Activated T-cell treated with anti-CD3 and anti-CD28 coated beads, Interleukin-2, amount 50 U/mL, for 72 hours (primary cell): ENCODE measurements around the gene THUMPD1. TPM values are rescaled to one million over a fixed set of nuclear protein-coding genes. Genes with fewer than 3 reads are reported as not detected.
"Not testable (repeated sequence)": the region's sequence is repeated elsewhere in the genome, so short reads cannot be mapped to it uniquely, and the experiment has no call there.

ENCODE experiments used
- ATAC-seq, 2 donors: fragments of 150-1000 bp; cut with Tn5 transposase; replicated peaks in 1 of 2; 2 replicates each; pipeline ENCODE4 v1.10.0; 2021; ENCODE audit warnings: moderate library complexity in 2 of 2, mild to moderate bottlenecking in 1 of 2
- DNase-seq, 2 donors: peaks; one replicate each; pipeline ENCODE4 v3.0.0; 2021 to 2022; ENCODE audit warnings: mixed read lengths in 1 of 2
- H3K27ac Mint-ChIP-seq: one replicate; pipeline ENCODE4 v1.8.0; 2022; ENCODE audit warnings: mild to moderate bottlenecking, moderate library complexity, mixed read lengths
- H3K27me3 Mint-ChIP-seq: one replicate; pipeline ENCODE4 v1.8.0; 2022; ENCODE audit warnings: low read depth, mixed read lengths
- H3K36me3 Mint-ChIP-seq, 2 donors: one replicate each; pipeline ENCODE4 v1.8.0; 2022; ENCODE audit warnings: mixed read lengths in 2 of 2, mild to moderate bottlenecking in 1 of 2; ENCODE audit not compliant: insufficient read depth in 2 of 2
- H3K4me1 Mint-ChIP-seq: one replicate; pipeline ENCODE4 v1.8.0; 2022; ENCODE audit warnings: low read depth, mixed read lengths
- H3K4me3 Mint-ChIP-seq, 2 donors: one replicate each; pipeline ENCODE4 v1.8.0; 2022; ENCODE audit warnings: mild to moderate bottlenecking in 2 of 2, mixed read lengths in 2 of 2, moderate library complexity in 2 of 2
- H3K9me3 Mint-ChIP-seq, 2 donors: one replicate each; pipeline ENCODE4 v1.8.0; 2022; ENCODE audit warnings: mixed read lengths in 2 of 2
- total RNA-seq, 2 donors: library from RNA; stranded (reverse); gene quantifications; one replicate each; pipeline ENCODE4 v1.2.3, GENCODE V29; 2022

Gene THUMPD1
- 10 to 100 TPM; 53.7 to 54.4 TPM for total RNA-seq

- ATAC-seq (peak; percentile 95 to 97), DNase-seq (peak; percentile 95 to 96)
- peaks cover 22% of the 10 kb centered on the region for H3K4me1 Mint-ChIP-seq
- H3K27me3 Mint-ChIP-seq = no peaks in the 10 kb centered on the region
- peak within 1 kb of the TSS; percentile 97 for H3K27ac Mint-ChIP-seq
- H3K36me3 Mint-ChIP-seq = peaks cover 4 to 14% of the 10 kb centered on the region in 2 donors
- H3K4me3 Mint-ChIP-seq = peak within 1 kb of the TSS; percentile 83 to 98
- no peaks in the 10 kb centered on the region for H3K9me3 Mint-ChIP-seq
These were observed at the start of gene THUMPD1 for GRCh38 chr16:20741554-20742285. Gene THUMPD1, minus strand, starts transcription at chr16:20741818. Its CDS starts 79 bp downstream, at chr16:20741739.

- no peaks in the 10 kb centered on the region for H3K4me1 Mint-ChIP-seq
- no peaks in the 10 kb centered on the region for H3K36me3 Mint-ChIP-seq
These were observed 47.5 kb upstream of the THUMPD1 start for GRCh38 chr16:20789130-20789529.

GRCh38 chr16:20784204-20784603 lies 42.6 kb upstream of the THUMPD1 start:
- Mint-ChIP-seq H3K4me1 (no peaks in the 10 kb centered on the region), H3K36me3 (peaks cover 0 to 1% of the 10 kb centered on the region in 2 donors), H3K27me3 (no peaks in the 10 kb centered on the region), H3K27ac (no peak overlapping the region), H3K9me3 (no peaks in the 10 kb centered on the region), H3K4me3 (no peak overlapping the region)
- no peak for ATAC-seq
- DNase-seq = no peak

More at GRCh38 chr16:20789130-20789529, 47.5 kb upstream of the THUMPD1 start:
- H3K4me3 Mint-ChIP-seq = no peak overlapping the region
- H3K27ac Mint-ChIP-seq = no peak overlapping the region
- H3K27me3 Mint-ChIP-seq = no peaks in the 10 kb centered on the region
- no peak for DNase-seq
- H3K9me3 Mint-ChIP-seq = no peaks in the 10 kb centered on the region
- ATAC-seq = no peak

GRCh38 chr16:20782470-20782869 lies 40.9 kb upstream of the THUMPD1 start:
- peaks cover 0 to 1% of the 10 kb centered on the region in 2 donors for H3K36me3 Mint-ChIP-seq
- H3K4me1 Mint-ChIP-seq = no peaks in the 10 kb centered on the region

GRCh38 chr16:20781697-20782096 lies 40.1 kb upstream of the THUMPD1 start:
- DNase-seq = no peak
- Mint-ChIP-seq H3K27me3 (no peaks in the 10 kb centered on the region), H3K4me1 (no peaks in the 10 kb centered on the region), H3K36me3 (peaks cover 0 to 1% of the 10 kb centered on the region in 2 donors), H3K4me3 (no peak overlapping the region), H3K9me3 (no peaks in the 10 kb centered on the region), H3K27ac (no peak overlapping the region)
- ATAC-seq = no peak

More at GRCh38 chr16:20782470-20782869, 40.9 kb upstream of the THUMPD1 start:
- H3K4me3 Mint-ChIP-seq = no peak overlapping the region
- no peak overlapping the region for H3K27ac Mint-ChIP-seq
- DNase-seq (no peak), ATAC-seq (no peak)
- H3K27me3 Mint-ChIP-seq = no peaks in the 10 kb centered on the region
- no peaks in the 10 kb centered on the region for H3K9me3 Mint-ChIP-seq

- H3K27ac Mint-ChIP-seq = no peak overlapping the region
- H3K4me3 Mint-ChIP-seq = no peak overlapping the region
- DNase-seq = peak; percentile 63 to 67
These were observed 33.2 kb upstream of the THUMPD1 start for GRCh38 chr16:20774703-20775362.

GRCh38 chr16:20773679-20774078 lies 32.1 kb upstream of the THUMPD1 start:
- ATAC-seq (no peak), DNase-seq (no peak)
- no peaks in the 10 kb centered on the region for H3K9me3 Mint-ChIP-seq
- H3K4me3 Mint-ChIP-seq = no peak overlapping the region
- no peaks in the 10 kb centered on the region for H3K4me1 Mint-ChIP-seq
- no peaks in the 10 kb centered on the region for H3K36me3 Mint-ChIP-seq
- H3K27ac Mint-ChIP-seq = peak overlapping the region; percentile 75
- no peaks in the 10 kb centered on the region for H3K27me3 Mint-ChIP-seq

More at GRCh38 chr16:20774703-20775362, 33.2 kb upstream of the THUMPD1 start:
- Mint-ChIP-seq H3K27me3 (no peaks in the 10 kb centered on the region), H3K9me3 (no peaks in the 10 kb centered on the region), H3K36me3 (no peaks in the 10 kb centered on the region), H3K4me1 (no peaks in the 10 kb centered on the region)
- peak; percentile 77 to 81 for ATAC-seq

GRCh38 chr16:20768818-20769217 lies 27.2 kb upstream of the THUMPD1 start:
- no peak overlapping the region for H3K27ac Mint-ChIP-seq
- H3K9me3 Mint-ChIP-seq = no peaks in the 10 kb centered on the region
- DNase-seq (no peak), ATAC-seq (no peak)
- H3K4me3 Mint-ChIP-seq = no peak overlapping the region
- H3K36me3 Mint-ChIP-seq = no peaks in the 10 kb centered on the region
- H3K4me1 Mint-ChIP-seq = peaks cover 4% of the 10 kb centered on the region
- no peaks in the 10 kb centered on the region for H3K27me3 Mint-ChIP-seq

- peaks cover 0 to 1% of the 10 kb centered on the region in 2 donors for H3K9me3 Mint-ChIP-seq
- peaks cover 10% of the 10 kb centered on the region for H3K4me1 Mint-ChIP-seq
- H3K4me3 Mint-ChIP-seq = no peak overlapping the region
- no peaks in the 10 kb centered on the region for H3K27me3 Mint-ChIP-seq
- no peak overlapping the region for H3K27ac Mint-ChIP-seq
- DNase-seq (no peak), ATAC-seq (no peak)
- H3K36me3 Mint-ChIP-seq = peaks cover 0 to under 1% of the 10 kb centered on the region in 2 donors
These were observed 26.5 kb upstream of the THUMPD1 start for GRCh38 chr16:20768121-20768520.

- peaks cover 15% of the 10 kb centered on the region for H3K4me1 Mint-ChIP-seq
- no peak for DNase-seq
- ATAC-seq = no peak
- H3K36me3 Mint-ChIP-seq = peaks cover 2 to 6% of the 10 kb centered on the region in 2 donors
- H3K9me3 Mint-ChIP-seq = peaks cover 2% of the 10 kb centered on the region in 2 donors
- no peaks in the 10 kb centered on the region for H3K27me3 Mint-ChIP-seq
- no peak overlapping the region for H3K4me3 Mint-ChIP-seq
- no peak overlapping the region for H3K27ac Mint-ChIP-seq
These were observed 26.0 kb upstream of the THUMPD1 start for GRCh38 chr16:20767577-20767976.

- H3K27ac Mint-ChIP-seq = no peak overlapping the region
- peaks cover 4 to 12% of the 10 kb centered on the region in 2 donors for H3K36me3 Mint-ChIP-seq
- no peak for ATAC-seq
- no peak for DNase-seq
- H3K9me3 Mint-ChIP-seq = peaks cover 4 to 7% of the 10 kb centered on the region in 2 donors
- no peak overlapping the region for H3K4me3 Mint-ChIP-seq
- H3K4me1 Mint-ChIP-seq = peaks cover 21% of the 10 kb centered on the region
- no peaks in the 10 kb centered on the region for H3K27me3 Mint-ChIP-seq
These were observed 24.7 kb upstream of the THUMPD1 start for GRCh38 chr16:20766294-20766693.

GRCh38 chr16:20765732-20766131 lies 24.1 kb upstream of the THUMPD1 start:
- H3K4me3 Mint-ChIP-seq = no peak overlapping the region
- no peaks in the 10 kb centered on the region for H3K27me3 Mint-ChIP-seq
- peaks cover 4 to 12% of the 10 kb centered on the region in 2 donors for H3K36me3 Mint-ChIP-seq
- ATAC-seq (no peak), DNase-seq (no peak)
- peaks cover 4 to 7% of the 10 kb centered on the region in 2 donors for H3K9me3 Mint-ChIP-seq
- peaks cover 21% of the 10 kb centered on the region for H3K4me1 Mint-ChIP-seq
- no peak overlapping the region for H3K27ac Mint-ChIP-seq

GRCh38 chr16:20764448-20764847 lies 22.8 kb upstream of the THUMPD1 start:
- H3K27ac Mint-ChIP-seq, ATAC-seq, H3K27me3 Mint-ChIP-seq, DNase-seq, H3K9me3 Mint-ChIP-seq: not testable (repeated sequence)
- peaks cover 7 to 14% of the 10 kb centered on the region in 2 donors for H3K36me3 Mint-ChIP-seq
- H3K4me1 Mint-ChIP-seq = peaks cover 21% of the 10 kb centered on the region
- H3K4me3 Mint-ChIP-seq = peak overlapping the region; percentile 66 to 80
